Measurements from ENCODE around the gene ERF. TPM values are rescaled to one million over a fixed set of nuclear protein-coding genes. Genes with fewer than 3 reads are reported as not detected.

Gene ERF
- total RNA-seq, 1 donor from 2014 or later: 55.5 TPM

DNA sequence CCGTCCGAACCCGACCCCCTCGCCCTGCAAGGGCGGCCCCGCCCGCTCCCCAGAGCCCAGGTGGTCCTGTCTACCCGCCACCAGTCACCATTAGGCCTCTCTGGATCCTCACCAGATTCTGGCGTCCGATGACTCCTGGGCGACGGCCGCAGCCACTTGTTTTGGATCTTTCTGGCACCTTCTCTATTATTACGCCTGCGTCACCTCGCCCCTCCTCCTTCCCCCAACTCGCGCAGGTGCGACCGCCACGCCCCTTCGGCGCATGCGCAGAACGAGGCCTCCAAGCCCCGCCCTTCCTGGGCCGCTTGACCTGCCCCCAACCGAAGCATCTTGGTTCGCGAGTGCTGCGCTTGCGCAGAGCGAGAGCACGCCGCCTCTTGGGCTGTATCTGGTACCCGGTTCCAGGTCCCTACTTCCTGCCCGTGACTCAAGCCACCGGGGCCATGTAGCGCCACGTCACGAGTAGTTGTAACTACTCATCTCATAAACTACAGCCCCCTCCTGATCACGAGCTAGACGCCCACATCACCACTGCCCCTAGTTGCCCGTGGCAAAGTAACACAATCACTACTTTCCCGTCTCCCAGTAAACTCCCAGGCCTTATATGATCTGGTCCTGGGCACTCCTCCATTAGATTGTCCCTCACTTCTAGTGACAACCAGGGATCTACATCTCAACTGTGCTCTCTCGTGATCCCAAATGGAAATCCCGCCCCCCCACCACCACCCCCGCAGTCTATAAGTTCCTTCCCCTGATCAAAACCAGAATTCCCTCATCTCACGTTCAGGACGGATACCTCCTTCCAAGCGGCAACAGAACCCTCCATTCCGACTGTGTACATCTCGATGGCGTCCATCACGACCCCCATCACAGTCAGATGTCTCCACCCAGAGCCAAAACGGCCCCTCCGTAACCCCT is 37.1 kb downstream of the ERF start, which contains the start of gene DEDD2:
TSS of gene DEDD2 (minus strand) at position 158 of the 918 bp plus-strand sequence. CDS start 670 bp downstream, outside the sequence.
- DNase-seq (ENCODE audit: low spot score): peak; percentile 100

- DNase-seq (ENCODE audit: low spot score): no peak
These were observed 38.0 kb downstream of the ERF start for GRCh38 chr19:42216653-42217519.

DNA sequence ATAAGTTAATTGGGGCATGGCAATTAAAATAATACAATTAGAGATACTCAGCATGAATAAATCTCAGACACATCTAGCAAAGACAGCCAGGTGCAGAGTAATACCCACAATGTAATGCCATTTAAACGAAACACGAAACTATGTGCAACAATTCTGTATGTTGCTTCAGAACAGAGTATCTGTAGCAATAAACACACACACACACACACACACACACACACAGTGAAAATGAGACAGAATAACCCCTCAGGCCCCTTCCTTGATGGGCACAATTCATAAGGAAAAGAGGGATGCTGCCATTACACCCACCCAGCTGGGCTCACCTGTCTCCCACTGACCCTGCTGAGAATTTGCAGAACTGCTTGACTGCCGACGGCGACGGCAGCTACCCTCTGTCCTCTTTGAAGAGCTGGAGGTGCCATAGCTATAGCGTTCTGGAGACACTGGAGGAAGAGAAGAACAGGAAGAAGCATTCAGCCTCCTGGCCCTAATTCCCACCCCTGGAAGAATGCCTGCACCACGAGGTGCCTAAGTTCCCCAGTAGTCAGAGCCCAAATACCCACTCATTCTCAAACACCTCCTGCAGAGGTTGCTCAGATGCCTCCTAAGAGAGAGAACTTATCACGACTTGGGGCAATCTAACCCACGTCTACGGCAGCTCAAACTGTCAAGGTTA is 40.0 kb downstream of the ERF start:
- no peak for DNase-seq (ENCODE audit: low spot score)

DNA sequence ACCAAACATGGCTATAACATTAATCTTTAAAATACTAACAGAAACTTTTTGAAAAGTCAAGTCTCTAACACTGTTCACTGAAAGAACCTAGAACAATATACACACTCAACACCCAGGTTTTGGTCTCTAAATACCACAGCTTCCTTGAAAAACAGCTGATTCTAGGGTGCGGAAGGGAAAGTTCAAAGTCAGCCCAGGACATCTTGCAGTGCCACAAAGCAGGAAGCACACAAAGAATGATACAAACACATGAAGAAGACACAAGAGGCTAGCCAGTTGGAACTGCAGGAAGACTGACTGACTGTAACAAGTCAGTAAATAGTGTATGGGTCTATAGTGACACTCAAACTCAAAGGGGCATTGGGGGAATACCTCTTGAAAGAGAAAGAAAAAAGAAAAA is 42.0 kb downstream of the ERF start:
- no peak for DNase-seq (ENCODE audit: low spot score)

GRCh38 chr19:42208612-42209011 is 46.3 kb downstream of the ERF start:
- no peak for DNase-seq (ENCODE audit: low spot score)

GRCh38 chr19:42207767-42208271 is 47.1 kb downstream of the ERF start:
- DNase-seq (ENCODE audit: low spot score): no peak

DNA sequence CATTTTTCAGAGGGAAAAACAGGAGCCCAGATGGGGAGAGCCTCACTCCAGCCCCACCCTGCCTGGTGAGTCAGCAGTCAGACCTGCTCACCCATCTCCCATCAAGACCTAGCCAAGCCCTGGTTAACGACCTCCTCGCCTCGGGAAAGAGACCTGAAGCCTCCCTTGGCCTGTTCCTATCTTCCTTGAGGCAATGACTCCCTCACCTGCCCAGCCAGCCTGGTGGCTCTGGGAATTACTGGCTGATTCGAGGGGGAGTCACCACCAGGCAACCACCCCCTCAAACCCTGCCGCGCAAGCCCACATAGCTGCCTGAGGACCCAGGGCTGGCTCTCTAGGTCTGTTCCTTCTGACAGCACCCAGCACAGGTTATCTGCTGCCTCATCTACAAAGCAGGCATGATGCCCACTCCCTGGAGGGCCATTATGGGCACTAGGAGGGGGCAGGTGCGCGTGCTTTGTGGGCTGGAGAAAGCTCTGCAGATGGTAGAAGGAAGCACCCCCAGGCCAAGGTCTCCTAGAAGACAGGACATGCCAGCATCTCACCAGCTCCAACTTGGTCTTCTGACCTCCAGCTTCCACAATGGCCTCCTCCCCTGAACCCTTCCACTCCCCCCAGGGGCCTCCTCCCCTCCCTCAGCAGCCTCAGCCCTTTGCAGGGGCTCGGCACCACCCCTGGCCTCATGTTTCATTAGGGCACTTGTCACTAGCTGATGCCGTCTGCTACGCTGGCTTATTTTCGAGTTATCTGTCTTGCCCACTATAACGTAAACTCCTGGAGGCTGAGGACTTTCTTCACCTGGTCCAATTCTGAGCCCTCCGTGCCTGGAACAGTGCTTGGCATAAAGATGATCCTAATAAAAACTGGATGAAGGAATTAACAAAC is 47.8 kb downstream of the ERF start:
- no peak for DNase-seq (ENCODE audit: low spot score)

DNA sequence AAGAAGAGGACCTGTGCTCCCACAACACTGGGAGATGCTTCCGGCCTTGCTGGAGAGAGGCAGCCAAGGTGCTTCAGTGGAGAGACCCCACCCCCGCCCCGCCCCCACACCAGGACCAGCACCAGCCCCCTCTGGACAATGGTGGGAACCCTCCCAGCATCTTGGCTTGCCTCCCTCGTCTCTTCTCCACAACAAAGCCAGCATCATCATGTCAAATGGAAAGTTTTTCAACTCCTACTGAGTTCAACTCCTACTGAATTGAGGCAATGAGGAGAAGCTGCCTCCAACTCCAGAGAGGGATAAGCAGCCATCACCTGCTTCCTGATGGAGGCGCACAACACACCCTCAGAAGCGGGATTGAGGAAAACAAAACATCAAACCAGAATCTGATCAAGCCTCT is 50.3 kb downstream of the ERF start:
- DNase-seq (ENCODE audit: low spot score): no peak

- DNase-seq (ENCODE audit: low spot score): no peak
These were observed 51.2 kb downstream of the ERF start for GRCh38 chr19:42203700-42204099.

DNA sequence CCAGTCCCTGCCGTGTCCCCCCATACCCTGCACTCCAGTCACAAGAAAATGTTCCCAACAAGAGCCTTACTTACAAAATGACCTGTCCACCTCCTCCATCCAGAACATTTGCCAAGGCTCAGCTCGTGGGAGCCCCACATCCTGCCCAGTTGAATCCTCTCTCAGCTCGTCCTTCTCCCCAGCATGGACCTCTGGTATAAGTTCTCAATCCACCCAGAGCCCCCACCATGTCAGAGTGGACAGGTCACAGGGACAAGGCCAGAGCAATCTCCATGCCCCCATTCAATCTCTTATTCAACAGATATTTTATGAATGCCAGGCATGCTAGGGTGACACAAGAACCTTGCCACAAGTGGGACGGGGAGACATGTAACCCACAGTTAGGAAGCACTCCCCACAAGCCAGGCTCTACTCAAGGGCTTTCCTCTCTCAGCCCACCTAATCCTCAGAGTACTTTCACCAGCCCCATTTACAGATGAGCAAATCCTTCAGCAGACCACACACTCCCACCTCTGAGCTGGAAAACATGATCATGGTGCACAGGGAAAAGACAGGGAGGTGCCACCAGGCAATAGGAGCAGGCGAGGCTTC is 52.5 kb downstream of the ERF start:
- no peak for DNase-seq (ENCODE audit: low spot score)

GRCh38 chr19:42201489-42202289 is 53.2 kb downstream of the ERF start:
- DNase-seq (ENCODE audit: low spot score): no peak

DNA sequence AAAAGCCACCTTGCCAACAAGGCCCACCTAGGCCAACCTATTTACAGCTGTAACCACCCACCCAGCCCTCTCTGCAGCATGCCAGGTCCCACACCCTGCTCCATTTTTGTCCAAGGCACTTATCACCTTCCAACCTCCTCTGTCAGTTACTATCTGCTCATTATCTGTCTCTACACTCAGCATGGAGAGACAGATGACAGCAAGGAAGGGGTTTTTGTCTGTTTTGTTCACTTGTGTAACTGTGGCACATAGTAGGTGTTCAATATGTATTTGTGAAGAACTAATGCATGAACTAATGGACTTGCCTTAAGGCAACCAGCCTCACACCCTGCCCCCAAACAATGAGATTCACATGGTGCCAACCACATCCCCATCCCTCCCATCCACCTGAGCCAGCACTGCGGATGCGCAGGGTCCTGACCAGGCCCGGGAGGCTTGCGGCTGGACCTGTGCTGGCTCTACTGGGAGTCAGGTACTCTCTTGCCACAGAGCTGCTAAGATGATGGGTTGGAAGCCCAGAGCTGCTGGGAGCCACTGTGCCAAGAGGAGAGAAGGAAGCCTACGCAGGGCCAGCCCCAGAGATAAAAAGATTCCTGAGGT is 54.7 kb downstream of the ERF start:
- DNase-seq (ENCODE audit: low spot score): no peak

- DNase-seq (ENCODE audit: low spot score): no peak
These were observed 55.4 kb downstream of the ERF start for GRCh38 chr19:42199440-42200115.

GRCh38 chr19:42198676-42199439 is 56.1 kb downstream of the ERF start:
- no peak for DNase-seq (ENCODE audit: low spot score)

Data from mesenteric fat pad (tissue), 1 donor.